Measurements from ENCODE around the gene CCS.
A peak's percentile ranks its signal among the peaks of the same experiment; 100 is the strongest.
"Not testable (repeated sequence)": the region's sequence is repeated elsewhere in the genome, so short reads cannot be mapped to it uniquely, and the experiment has no call there.

The CCS gene

GRCh38 chr11:66595245-66595904, 2.4 kb downstream of the CCS start:
- DNase-seq, result no peak

GRCh38 chr11:66598993-66599392, 6.0 kb downstream of the CCS start:
- DNase-seq, result no peak

- no peak for DNase-seq
These were observed 7.2 kb downstream of the CCS start for GRCh38 chr11:66600219-66600618.

- no peak for DNase-seq
These were observed 7.7 kb downstream of the CCS start for GRCh38 chr11:66600631-66601233.

- no peak for DNase-seq
These were observed 10.1 kb downstream of the CCS start for GRCh38 chr11:66603072-66603471.

GRCh38 chr11:66604155-66604554, 11.2 kb downstream of the CCS start:
- DNase-seq, result no peak

GRCh38 chr11:66606608-66607007, 13.6 kb downstream of the CCS start:
- not testable (repeated sequence) for DNase-seq

GRCh38 chr11:66607126-66607834, 14.3 kb downstream of the CCS start:
- DNase-seq, result no peak

GRCh38 chr11:66609721-66610617, 17.0 kb downstream of the CCS start:
- DNase-seq, result no peak

GRCh38 chr11:66612458-66612857, 19.5 kb downstream of the CCS start:
- no peak for DNase-seq

GRCh38 chr11:66614073-66614472, 21.1 kb downstream of the CCS start:
- no peak for DNase-seq

- DNase-seq, result peak; percentile 97
These were observed 23.6 kb downstream of the CCS start, which contains the start of gene RBM14 for GRCh38 chr11:66616379-66617154. RBM14 (plus strand) TSS chr11:66616630; CDS start chr11:66616721, 91 bp downstream.

- DNase-seq, result no peak
These were observed 24.3 kb downstream of the CCS start for GRCh38 chr11:66617155-66617834.

GRCh38 chr11:66619080-66619554, 26.1 kb downstream of the CCS start:
- no peak for DNase-seq

- DNase-seq, result no peak
These were observed 31.5 kb downstream of the CCS start for GRCh38 chr11:66624450-66624849.

- DNase-seq, result no peak
These were observed 32.2 kb downstream of the CCS start for GRCh38 chr11:66625041-66625751.

- DNase-seq, result no peak
These were observed 32.8 kb downstream of the CCS start for GRCh38 chr11:66625752-66626149.

GRCh38 chr11:66626382-66626781, 33.4 kb downstream of the CCS start:
- no peak for DNase-seq

- no peak for DNase-seq
These were observed 33.9 kb downstream of the CCS start for GRCh38 chr11:66626926-66627325.

- DNase-seq, result no peak
These were observed 35.1 kb downstream of the CCS start for GRCh38 chr11:66628061-66628603.

GRCh38 chr11:66629356-66629755, 36.4 kb downstream of the CCS start:
- DNase-seq, result no peak
